Astrocyte (in vitro differentiated cells and primary cell): ENCODE measurements around the gene NAGLU.

Source experiments
- EZH2 ChIP-seq: IDR thresholded peaks from 2 replicates; pipeline ENCODE4 v1.6.1; 2012; ENCODE audit warnings: mild to moderate bottlenecking, low read length, inconsistent platforms; ENCODE audit not compliant: insufficient read depth
- TF ChIP-seq, protein P1 (sequence below): IDR thresholded peaks from 2 replicates; pipeline ENCODE4 v1.5.1; 2011; ENCODE audit warnings: low read depth, mild to moderate bottlenecking, inconsistent platforms, low read length, moderate library complexity; ENCODE audit not compliant: insufficient read depth

DNA sequence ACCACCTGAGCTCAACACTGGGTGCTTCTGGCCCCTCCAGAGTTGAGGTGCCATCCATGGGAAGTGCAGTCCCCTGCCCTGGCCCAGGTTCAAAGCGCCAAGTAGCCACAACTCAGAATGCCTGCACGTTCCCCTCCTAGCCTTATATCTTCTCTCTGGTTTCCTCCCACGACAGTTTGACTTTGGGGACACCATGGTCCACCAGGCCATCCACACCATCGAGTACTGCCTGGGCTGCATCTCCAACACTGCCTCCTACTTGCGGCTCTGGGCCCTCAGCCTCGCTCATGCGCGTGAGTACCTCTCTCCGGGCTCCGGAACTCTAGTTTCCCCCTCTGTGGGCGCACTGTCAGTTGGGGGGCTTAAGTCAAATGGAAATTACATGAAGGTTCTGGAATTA is 22.4 kb upstream of the NAGLU start:
- TF ChIP-seq, protein P1, sequence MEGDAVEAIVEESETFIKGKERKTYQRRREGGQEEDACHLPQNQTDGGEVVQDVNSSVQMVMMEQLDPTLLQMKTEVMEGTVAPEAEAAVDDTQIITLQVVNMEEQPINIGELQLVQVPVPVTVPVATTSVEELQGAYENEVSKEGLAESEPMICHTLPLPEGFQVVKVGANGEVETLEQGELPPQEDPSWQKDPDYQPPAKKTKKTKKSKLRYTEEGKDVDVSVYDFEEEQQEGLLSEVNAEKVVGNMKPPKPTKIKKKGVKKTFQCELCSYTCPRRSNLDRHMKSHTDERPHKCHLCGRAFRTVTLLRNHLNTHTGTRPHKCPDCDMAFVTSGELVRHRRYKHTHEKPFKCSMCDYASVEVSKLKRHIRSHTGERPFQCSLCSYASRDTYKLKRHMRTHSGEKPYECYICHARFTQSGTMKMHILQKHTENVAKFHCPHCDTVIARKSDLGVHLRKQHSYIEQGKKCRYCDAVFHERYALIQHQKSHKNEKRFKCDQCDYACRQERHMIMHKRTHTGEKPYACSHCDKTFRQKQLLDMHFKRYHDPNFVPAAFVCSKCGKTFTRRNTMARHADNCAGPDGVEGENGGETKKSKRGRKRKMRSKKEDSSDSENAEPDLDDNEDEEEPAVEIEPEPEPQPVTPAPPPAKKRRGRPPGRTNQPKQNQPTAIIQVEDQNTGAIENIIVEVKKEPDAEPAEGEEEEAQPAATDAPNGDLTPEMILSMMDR = no peak
- TF ChIP-seq EZH2 = no peak
